Neuronal stem cell (in vitro differentiated cells): Measurements from ENCODE around the gene RBKS.

Source experiments
- DNase-seq: peaks from one replicate; pipeline ENCODE4 v3.0.0-alpha.2; 2013; ENCODE audit warnings: low spot score
- H2AFZ ChIP-seq: one replicate; pipeline ENCODE4 v1.6.1; 2013; ENCODE audit warnings: mild to moderate bottlenecking, low read length, inconsistent platforms
- H2AK5ac ChIP-seq: 2 replicates; pipeline ENCODE4 v1.6.1; 2013; ENCODE audit warnings: low read depth, mild to moderate bottlenecking, inconsistent platforms, low read length, moderate library complexity, mixed read lengths
- H2BK120ac ChIP-seq: 2 replicates; pipeline ENCODE4 v1.6.1; 2013; ENCODE audit warnings: low read depth, mild to moderate bottlenecking, inconsistent platforms, low read length, moderate library complexity, mixed read lengths
- H2BK12ac ChIP-seq: one replicate; pipeline ENCODE4 v1.6.1; 2013; ENCODE audit warnings: low read length, inconsistent platforms
- H2BK15ac ChIP-seq: 2 replicates; pipeline ENCODE4 v1.6.1; 2013; ENCODE audit warnings: mild to moderate bottlenecking, low read length, inconsistent platforms, mixed read lengths
- H2BK5ac ChIP-seq: one replicate; pipeline ENCODE4 v1.6.1; 2013; ENCODE audit warnings: inconsistent platforms, mild to moderate bottlenecking, low read length, moderate library complexity
- H3K14ac ChIP-seq: one replicate; pipeline ENCODE4 v1.6.1; 2013; ENCODE audit warnings: low read length, inconsistent platforms
- H3K18ac ChIP-seq: 2 replicates; pipeline ENCODE4 v1.6.1; 2013; ENCODE audit warnings: low read length, inconsistent platforms
- H3K23ac ChIP-seq: 2 replicates; pipeline ENCODE4 v1.6.1; 2013; ENCODE audit warnings: low read depth, mild to moderate bottlenecking, mixed read lengths, low read length, inconsistent platforms; ENCODE audit not compliant: poor library complexity
- H3K27ac ChIP-seq: replicated peaks from 3 replicates; pipeline ENCODE4 v1.5.1; 2013; ENCODE audit warnings: low read length, inconsistent platforms
- H3K27me3 ChIP-seq, 3 experiments: 2 replicates each; pipeline ENCODE4 v1.6.1; 2013; ENCODE audit warnings: low read length in 3 of 3, mild to moderate bottlenecking in 2 of 3, inconsistent platforms in 1 of 3, low read depth in 1 of 3, mixed read lengths in 1 of 3, moderate library complexity in 1 of 3; ENCODE audit not compliant: control insufficient read depth in 3 of 3, insufficient read depth in 3 of 3
- H3K36me3 ChIP-seq, 2 donors: replicated peaks in 1 of 2; 2 replicates each; pipeline ENCODE4 v1.6.1; 2013; ENCODE audit warnings: low read length in 2 of 2; ENCODE audit not compliant: control insufficient read depth in 2 of 2, insufficient read depth in 2 of 2
- H3K4ac ChIP-seq: 2 replicates; pipeline ENCODE4 v1.6.1; 2013; ENCODE audit warnings: inconsistent platforms, mild to moderate bottlenecking, low read length, moderate library complexity
- H3K4me1 ChIP-seq, 2 donors: 1 replicate in 1 of 2; 2 replicates in 1 of 2; pipeline ENCODE4 v1.6.1; 2013; ENCODE audit warnings: low read length in 2 of 2, low read depth in 1 of 2; ENCODE audit not compliant: control insufficient read depth in 2 of 2, insufficient read depth in 1 of 2
- H3K4me2 ChIP-seq: one replicate; pipeline ENCODE4 v1.6.1; 2013; ENCODE audit warnings: mild to moderate bottlenecking, low read length, inconsistent platforms; ENCODE audit not compliant: insufficient read depth, poor library complexity, severe bottlenecking
- H3K4me3 ChIP-seq, 2 donors: 2 replicates each; pipeline ENCODE4 v1.5.1; 2013; ENCODE audit warnings: low read length in 2 of 2, mild to moderate bottlenecking in 2 of 2, inconsistent platforms in 1 of 2, moderate library complexity in 1 of 2
- H3K79me1 ChIP-seq: one replicate; pipeline ENCODE4 v1.6.1; 2013; ENCODE audit warnings: low read depth, mild to moderate bottlenecking, inconsistent platforms, low read length, moderate library complexity
- H3K9ac ChIP-seq: one replicate; pipeline ENCODE4 v1.6.1; 2013; ENCODE audit warnings: mild to moderate bottlenecking, low read depth, low read length, inconsistent platforms; ENCODE audit not compliant: poor library complexity
- H3K9me3 ChIP-seq, 2 donors: replicated peaks in 1 of 2; 2 replicates each; pipeline versions ENCODE3 to v1.6.1; 2013; ENCODE audit warnings: low read length in 2 of 2, mild to moderate bottlenecking in 2 of 2, inconsistent platforms in 1 of 2, low read depth in 1 of 2, mixed read lengths in 1 of 2, moderate library complexity in 1 of 2; ENCODE audit not compliant: control insufficient read depth in 2 of 2, insufficient read depth in 1 of 2
- H4K8ac ChIP-seq: one replicate; pipeline ENCODE4 v1.6.1; 2013; ENCODE audit warnings: low read depth, mild to moderate bottlenecking, inconsistent platforms, low read length, moderate library complexity
- H4K91ac ChIP-seq: one replicate; pipeline ENCODE4 v1.6.1; 2013; ENCODE audit warnings: low read length, low read depth, mild to moderate bottlenecking, inconsistent platforms; ENCODE audit not compliant: poor library complexity
- WGBS, 2 donors: extraction: QIAGEN DNeasy Blood & Tissue Kit; methylation state at CpG; one replicate each; pipeline ENCODE4 v1.1.7; 2013; ENCODE audit warnings: missing lambda C conversion rate in 2 of 2, mixed read lengths in 1 of 2; ENCODE audit not compliant: insufficient read length in 2 of 2, insufficient replicate concordance in 1 of 2; ENCODE audit errors: extremely low coverage in 2 of 2; 5-methylcytosine and 5-hydroxymethylcytosine counted together

The RBKS gene

DNA sequence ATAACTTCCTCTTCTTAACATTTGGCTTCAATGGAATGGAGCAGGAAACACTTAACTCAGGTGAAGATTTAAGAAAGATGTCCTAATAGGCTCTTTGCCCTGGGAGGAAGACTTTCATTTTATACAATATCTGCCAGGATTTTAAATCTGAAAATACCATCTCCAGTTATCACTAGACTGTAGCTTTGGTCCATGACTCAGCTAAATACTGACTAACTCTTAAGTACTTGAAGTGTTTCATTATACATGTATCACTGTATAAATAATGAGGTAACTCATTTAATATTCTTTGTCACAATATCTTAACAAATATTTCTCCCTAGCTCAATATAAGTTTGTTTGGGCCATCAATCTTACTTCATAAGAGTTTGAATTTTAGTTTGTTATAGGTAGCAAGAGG lies 34.7 kb downstream of the RBKS start:
- Histone ChIP-seq H3K18ac (no peak overlapping the region), H3K27me3 (no peaks in the 10 kb centered on the region), H3K23ac (no peak overlapping the region), H3K9me3 (peaks cover 4 to 15% of the 10 kb centered on the region in 2 donors), H4K8ac (no peak overlapping the region), H3K79me1 (no peaks in the 10 kb centered on the region), H3K9ac (no peak overlapping the region), H2AK5ac (no peak overlapping the region), H3K27ac (no peak overlapping the region), H3K14ac (no peak overlapping the region), H2BK12ac (no peak overlapping the region), H2AFZ (no peak overlapping the region), H3K4ac (no peak overlapping the region), H3K4me2 (no peak overlapping the region), H3K36me3 (peaks cover 0 to 2% of the 10 kb centered on the region in 2 donors), H3K4me3 (no peak overlapping the region), H3K4me1 (no peaks in the 10 kb centered on the region), H2BK15ac (no peak overlapping the region), H2BK5ac (no peak overlapping the region), H4K91ac (no peak overlapping the region), H2BK120ac (no peak overlapping the region)
- no peak for DNase-seq

DNA sequence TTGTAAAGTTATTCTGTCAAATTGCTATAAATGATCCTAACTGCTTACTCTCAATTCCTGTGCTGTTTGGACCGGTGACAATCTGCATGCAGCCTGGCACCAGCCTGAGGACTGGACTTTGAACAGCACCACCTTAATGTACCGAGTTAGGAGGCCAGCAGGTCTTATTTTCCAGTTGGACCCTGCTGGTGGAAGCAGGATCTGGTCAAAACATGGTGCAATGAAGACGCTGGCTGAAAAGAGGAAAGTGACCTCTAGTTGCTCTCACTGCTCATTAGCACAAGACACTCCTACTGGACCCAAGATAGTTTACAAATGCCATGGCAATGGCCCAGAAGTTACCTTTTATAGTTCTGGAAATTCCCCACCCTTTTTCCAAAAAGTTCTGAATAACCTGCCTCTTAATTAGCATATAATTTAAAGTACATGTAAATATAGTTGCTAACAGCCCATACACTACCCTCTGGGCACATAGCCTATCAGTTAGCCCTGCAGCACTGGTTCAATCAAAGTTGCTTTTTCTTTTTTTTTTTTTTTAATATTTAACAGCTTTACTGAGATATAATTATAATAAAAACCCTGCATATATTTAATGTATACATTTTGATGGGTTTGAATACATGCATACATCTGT lies 35.8 kb downstream of the RBKS start:
- Histone ChIP-seq H3K27ac (no peak overlapping the region), H2BK5ac (no peak overlapping the region), H3K4ac (no peak overlapping the region)

DNA sequence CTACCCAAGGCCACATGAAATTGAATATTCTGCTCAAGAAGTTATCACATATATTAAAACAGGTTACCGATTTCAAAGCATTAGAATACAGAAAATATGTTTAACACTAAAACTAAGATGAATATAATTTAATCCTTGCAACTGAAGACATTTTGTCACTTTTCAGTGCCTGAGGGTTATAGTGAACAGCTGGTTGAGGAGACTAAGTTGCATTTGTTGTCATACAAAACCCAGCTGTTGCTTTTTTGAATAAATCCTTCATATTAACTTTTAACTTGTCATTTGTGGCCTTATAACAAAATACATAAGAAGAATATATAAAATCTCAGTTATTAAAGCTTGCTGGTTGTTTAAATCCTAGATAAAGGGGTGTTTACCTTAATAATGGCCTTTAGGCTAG lies 37.5 kb downstream of the RBKS start:
- H3K79me1 ChIP-seq = no peaks in the 10 kb centered on the region
- no peak overlapping the region for H3K27ac ChIP-seq
- H2BK5ac ChIP-seq = no peak overlapping the region
- no peak overlapping the region for H2BK15ac ChIP-seq
- H2AK5ac ChIP-seq = no peak overlapping the region
- H3K23ac ChIP-seq = no peak overlapping the region
- H3K4ac ChIP-seq = no peak overlapping the region
- H3K18ac ChIP-seq = no peak overlapping the region
- H3K4me3 ChIP-seq = no peak overlapping the region
- no peak overlapping the region for H2AFZ ChIP-seq
- no peak overlapping the region for H3K14ac ChIP-seq
- no CpG with 5 or more reads among the region's 1 CpG for WGBS, 2 donors
- no peaks in the 10 kb centered on the region for H3K27me3 ChIP-seq
- H3K4me1 ChIP-seq = no peaks in the 10 kb centered on the region
- H4K91ac ChIP-seq = no peak overlapping the region
- H2BK12ac ChIP-seq = no peak overlapping the region
- no peak for DNase-seq
- peaks cover 0 to 2% of the 10 kb centered on the region in 2 donors for H3K36me3 ChIP-seq
- peaks cover 4 to 9% of the 10 kb centered on the region in 2 donors for H3K9me3 ChIP-seq
- no peak overlapping the region for H3K4me2 ChIP-seq
- no peak overlapping the region for H4K8ac ChIP-seq
- no peak overlapping the region for H3K9ac ChIP-seq
- H2BK120ac ChIP-seq = no peak overlapping the region

More for the DNA sequence above, 35.8 kb downstream of the RBKS start:
- H3K14ac ChIP-seq = no peak overlapping the region
- no CpG with 5 or more reads among the region's 3 CpGs for WGBS, 2 donors
- H3K79me1 ChIP-seq = no peaks in the 10 kb centered on the region
- no peak overlapping the region for H2BK15ac ChIP-seq
- no peak overlapping the region for H2AFZ ChIP-seq
- DNase-seq = no peak
- H3K4me2 ChIP-seq = no peak overlapping the region
- no peak overlapping the region for H2BK12ac ChIP-seq
- H2AK5ac ChIP-seq = no peak overlapping the region
- H3K23ac ChIP-seq = no peak overlapping the region
- no peaks in the 10 kb centered on the region for H3K27me3 ChIP-seq
- no peak overlapping the region for H4K91ac ChIP-seq
- no peak overlapping the region for H3K9ac ChIP-seq
- H3K18ac ChIP-seq = no peak overlapping the region
- no peak overlapping the region for H4K8ac ChIP-seq
- no peak overlapping the region for H3K4me3 ChIP-seq
- H3K9me3 ChIP-seq = peaks cover 4 to 15% of the 10 kb centered on the region in 2 donors
- no peaks in the 10 kb centered on the region for H3K4me1 ChIP-seq
- peaks cover 0 to 2% of the 10 kb centered on the region in 2 donors for H3K36me3 ChIP-seq
- H2BK120ac ChIP-seq = no peak overlapping the region

DNA sequence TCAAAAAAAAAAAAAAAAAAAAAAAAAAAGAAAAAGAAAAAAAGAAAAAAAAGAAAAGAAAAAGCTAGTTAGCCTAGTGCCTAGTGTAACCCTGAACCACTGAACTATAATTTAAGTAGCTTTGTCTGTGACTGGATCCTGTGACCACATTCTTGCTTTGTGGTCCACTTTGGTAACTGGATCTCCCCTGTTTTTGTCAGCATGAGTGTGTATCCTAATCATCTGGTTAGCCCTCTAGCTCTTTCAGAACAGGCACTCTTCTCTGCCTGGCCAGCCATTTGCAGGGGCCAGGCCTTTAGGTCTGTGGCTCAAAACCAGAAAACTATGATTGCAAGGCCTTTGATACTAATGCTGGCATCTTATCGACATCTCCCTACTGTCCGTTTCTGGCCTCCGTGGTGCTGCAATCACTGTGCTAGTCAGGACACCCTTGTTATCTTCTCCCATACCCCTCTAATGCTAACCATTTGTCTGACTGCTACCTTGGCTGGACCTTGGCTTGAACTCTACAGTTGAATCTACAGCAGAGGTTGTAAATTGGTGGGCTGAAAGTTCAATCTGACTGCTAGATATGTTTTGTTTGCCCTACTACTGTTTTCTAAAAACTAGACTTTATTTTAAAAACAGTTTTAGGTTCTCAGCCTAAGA lies 40.5 kb downstream of the RBKS start:
- no peaks in the 10 kb centered on the region for H3K79me1 ChIP-seq
- no peak overlapping the region for H2BK120ac ChIP-seq
- no peak overlapping the region for H3K4me3 ChIP-seq
- no peak overlapping the region for H4K8ac ChIP-seq
- no peak overlapping the region for H2BK5ac ChIP-seq
- H3K18ac ChIP-seq = no peak overlapping the region
- H3K27ac ChIP-seq = no peak overlapping the region
- peaks cover 0 to 2% of the 10 kb centered on the region in 2 donors for H3K36me3 ChIP-seq
- no peak overlapping the region for H3K4me2 ChIP-seq
- no peak overlapping the region for H4K91ac ChIP-seq
- no peak overlapping the region for H2BK12ac ChIP-seq
- no peak overlapping the region for H2BK15ac ChIP-seq
- no CpG with 5 or more reads among the region's 3 CpGs for WGBS, 2 donors
- H3K4ac ChIP-seq = no peak overlapping the region
- H3K9me3 ChIP-seq = peaks cover 3 to 5% of the 10 kb centered on the region in 2 donors
- no peak overlapping the region for H3K23ac ChIP-seq
- no peak for DNase-seq
- no peak overlapping the region for H3K9ac ChIP-seq
- no peak overlapping the region for H2AFZ ChIP-seq
- H2AK5ac ChIP-seq = no peak overlapping the region
- H3K27me3 ChIP-seq = no peaks in the 10 kb centered on the region
- H3K4me1 ChIP-seq = no peaks in the 10 kb centered on the region
- H3K14ac ChIP-seq = no peak overlapping the region
